ENCODE results near the gene MRNIP. TPM values are rescaled to one million over a fixed set of nuclear protein-coding genes. Genes with fewer than 3 reads are reported as not detected.

MRNIP gene
- total and polyA plus RNA-seq, 2 of the 4 experiments (the other 2 are of a cell fraction), result 6.6 to 24.7 TPM

DNA sequence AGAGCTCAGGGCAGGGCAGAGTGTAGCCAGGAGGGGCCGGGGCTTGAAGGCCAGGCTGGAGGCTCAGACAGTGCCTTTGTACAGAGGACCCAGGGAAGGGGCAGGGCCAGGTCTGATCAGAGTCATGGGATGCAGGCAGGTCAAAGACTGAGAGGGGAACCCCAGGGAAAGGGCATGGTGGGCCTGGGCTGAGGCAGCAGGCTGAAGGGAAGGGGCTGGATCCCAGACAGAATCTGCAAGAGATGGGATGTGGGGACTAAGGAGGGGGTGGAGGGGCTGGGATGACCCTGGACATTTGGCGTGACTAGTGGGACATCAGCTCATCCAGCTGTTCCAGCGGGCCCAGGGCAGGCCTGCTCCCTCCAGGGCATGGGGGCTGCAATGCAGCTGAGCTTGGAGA lies 15.5 kb upstream of the MRNIP start:
- no peak overlapping the region for H3K27ac ChIP-seq (ENCODE audit: insufficient read depth, low read length)
- peaks cover 73% of the 10 kb centered on the region for H3K36me3 ChIP-seq (ENCODE audit: control insufficient read depth, insufficient read depth, low read length)
- no peak overlapping the region for H2BK120ac ChIP-seq (ENCODE audit: low read depth, low read length)
- no peaks in the 10 kb centered on the region for H4K20me1 ChIP-seq (ENCODE audit: insufficient read depth, low read length)
- no peak overlapping the region for H2AK5ac ChIP-seq (ENCODE audit: low read depth, low read length)
- no peaks in the 10 kb centered on the region for H3K27me3 ChIP-seq (ENCODE audit: control insufficient read depth, insufficient read depth, low read length)
- H3K9me1 ChIP-seq (ENCODE audit: insufficient read depth, low read length), result no peaks in the 10 kb centered on the region
- in situ Hi-C loops (cut with MboI; ENCODE audit: low sequenced_read_pairs), result no loop called here
- H3K23ac ChIP-seq (ENCODE audit: low read depth, low read length), result no peak overlapping the region
- no peak overlapping the region for H3K14ac ChIP-seq (replicated peaks; ENCODE audit: low read depth, low read length)
- H3K4me1 ChIP-seq (ENCODE audit: control insufficient read depth, insufficient read depth, low read length), result no peaks in the 10 kb centered on the region
- H3K56ac ChIP-seq (ENCODE audit: extremely low read depth, insufficient read depth, low read length), result no peak overlapping the region
- 86% methylated on average over 1 of the region's 3 CpGs; no CpG with 5 or more reads in 1 of the 2 experiments for WGBS, 2 experiments (ENCODE audit: extremely low coverage in 2 of 2, insufficient read length in 1 of 2)
- ChIA-PET POLR2A (ENCODE audit: unreplicated experiment) (no interaction called here), CTCF (no interaction called here)
- H3K9ac ChIP-seq (ENCODE audit: low read depth, low read length), result no peak overlapping the region
- no peak overlapping the region for H3K18ac ChIP-seq (ENCODE audit: low read depth, low read length)
- no peaks in the 10 kb centered on the region; a peak in 1 of 4 replicates for H3K79me1 ChIP-seq (ENCODE audit: low read depth in 1 of 2, low read length in 2 of 2)
- no peak overlapping the region for H3K4me3 ChIP-seq (ENCODE audit: insufficient read depth, low read depth, low read length)
- no peak overlapping the region for H2BK5ac ChIP-seq (ENCODE audit: low read depth, low read length, poor library complexity, severe bottlenecking)
- no peak overlapping the region for H2BK15ac ChIP-seq (ENCODE audit: low read depth, low read length)
- no peak overlapping the region for H4K5ac ChIP-seq (ENCODE audit: low read depth, low read length)
- no peak overlapping the region for H2BK20ac ChIP-seq (ENCODE audit: low read depth, low read length)
- H4K91ac ChIP-seq (ENCODE audit: insufficient read depth, low read depth, low read length), result no peak overlapping the region
- dilution Hi-C loops (cut with HindIII; ENCODE audit: low sequenced_read_pairs, unreplicated experiment), result no loop called here
- H4K8ac ChIP-seq (ENCODE audit: low read depth in 2 of 2, low read length in 2 of 2), result no peak overlapping the region
- no peak for ATAC-seq (ENCODE audit: low read depth)
- no peak for TF ChIP-seq MXI1 (IDR thresholded peaks at IDR 0.05; ENCODE audit: borderline replicate concordance, low read depth, low read length)
- TF ChIP-seq, protein P1, sequence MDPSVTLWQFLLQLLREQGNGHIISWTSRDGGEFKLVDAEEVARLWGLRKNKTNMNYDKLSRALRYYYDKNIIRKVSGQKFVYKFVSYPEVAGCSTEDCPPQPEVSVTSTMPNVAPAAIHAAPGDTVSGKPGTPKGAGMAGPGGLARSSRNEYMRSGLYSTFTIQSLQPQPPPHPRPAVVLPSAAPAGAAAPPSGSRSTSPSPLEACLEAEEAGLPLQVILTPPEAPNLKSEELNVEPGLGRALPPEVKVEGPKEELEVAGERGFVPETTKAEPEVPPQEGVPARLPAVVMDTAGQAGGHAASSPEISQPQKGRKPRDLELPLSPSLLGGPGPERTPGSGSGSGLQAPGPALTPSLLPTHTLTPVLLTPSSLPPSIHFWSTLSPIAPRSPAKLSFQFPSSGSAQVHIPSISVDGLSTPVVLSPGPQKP (IDR thresholded peaks at IDR 0.05; ENCODE audit: borderline replicate concordance, low read depth, low read length), result no peak
- no peak for TF ChIP-seq NFE2L2 (IDR thresholded peaks at IDR 0.05; ENCODE audit: low read depth, low read length)
- TF ChIP-seq RFX5 (IDR thresholded peaks at IDR 0.05; ENCODE audit: low read depth, low read length), result no peak
- no peak for TF ChIP-seq USF2 (IDR thresholded peaks at IDR 0.05; ENCODE audit: low read depth, low read length)
- no peak for TF ChIP-seq MAFK (IDR thresholded peaks at IDR 0.05; ENCODE audit: low read depth, low read length)
- TF ChIP-seq RAD21 (IDR thresholded peaks at IDR 0.05; ENCODE audit: low read length), result no peak
- TF ChIP-seq RCOR1 (IDR thresholded peaks at IDR 0.05; ENCODE audit: insufficient replicate concordance, low read length), result no peak
- TF ChIP-seq SMC3 (IDR thresholded peaks at IDR 0.05; ENCODE audit: low read depth, low read length), result no peak
- TF ChIP-seq BHLHE40 (IDR thresholded peaks at IDR 0.05; ENCODE audit: low read depth, low read length), result no peak
- TF ChIP-seq, protein P2, sequence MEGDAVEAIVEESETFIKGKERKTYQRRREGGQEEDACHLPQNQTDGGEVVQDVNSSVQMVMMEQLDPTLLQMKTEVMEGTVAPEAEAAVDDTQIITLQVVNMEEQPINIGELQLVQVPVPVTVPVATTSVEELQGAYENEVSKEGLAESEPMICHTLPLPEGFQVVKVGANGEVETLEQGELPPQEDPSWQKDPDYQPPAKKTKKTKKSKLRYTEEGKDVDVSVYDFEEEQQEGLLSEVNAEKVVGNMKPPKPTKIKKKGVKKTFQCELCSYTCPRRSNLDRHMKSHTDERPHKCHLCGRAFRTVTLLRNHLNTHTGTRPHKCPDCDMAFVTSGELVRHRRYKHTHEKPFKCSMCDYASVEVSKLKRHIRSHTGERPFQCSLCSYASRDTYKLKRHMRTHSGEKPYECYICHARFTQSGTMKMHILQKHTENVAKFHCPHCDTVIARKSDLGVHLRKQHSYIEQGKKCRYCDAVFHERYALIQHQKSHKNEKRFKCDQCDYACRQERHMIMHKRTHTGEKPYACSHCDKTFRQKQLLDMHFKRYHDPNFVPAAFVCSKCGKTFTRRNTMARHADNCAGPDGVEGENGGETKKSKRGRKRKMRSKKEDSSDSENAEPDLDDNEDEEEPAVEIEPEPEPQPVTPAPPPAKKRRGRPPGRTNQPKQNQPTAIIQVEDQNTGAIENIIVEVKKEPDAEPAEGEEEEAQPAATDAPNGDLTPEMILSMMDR (conservative IDR thresholded peaks at IDR 0.05; ENCODE audit: low read depth, low read length), result no peak
- TF ChIP-seq MAZ (IDR thresholded peaks at IDR 0.05; ENCODE audit: borderline replicate concordance, low read depth, low read length), result no peak
- TF ChIP-seq CHD1 (IDR thresholded peaks at IDR 0.05; ENCODE audit: low read depth, low read length), result no peak
- no peak for TF ChIP-seq CEBPB (IDR thresholded peaks at IDR 0.05; ENCODE audit: low read depth, low read length)
- no peaks in the 10 kb centered on the region for H3K9me3 ChIP-seq (ENCODE audit: control insufficient read depth, insufficient read depth, low read length)
- no peak overlapping the region for H3K4ac ChIP-seq (ENCODE audit: low read depth, low read length)
- intact Hi-C loops (cut with micrococcal nuclease), result no loop called here
- no peak overlapping the region for H2AK9ac ChIP-seq (replicated peaks; ENCODE audit: low read depth, low read length, poor library complexity)
- DNase-seq, result no peak
- BruUV-seq (replicated peaks), result no TSS peak
- no peak overlapping the region for H3K4me2 ChIP-seq (ENCODE audit: low read depth, low read length)
- no peak overlapping the region for H2AFZ ChIP-seq (replicated peaks; ENCODE audit: low read length, poor library complexity)

All from IMR-90 (cell line).